ENCODE results near the gene FKBP8.

Gene FKBP8

DNA sequence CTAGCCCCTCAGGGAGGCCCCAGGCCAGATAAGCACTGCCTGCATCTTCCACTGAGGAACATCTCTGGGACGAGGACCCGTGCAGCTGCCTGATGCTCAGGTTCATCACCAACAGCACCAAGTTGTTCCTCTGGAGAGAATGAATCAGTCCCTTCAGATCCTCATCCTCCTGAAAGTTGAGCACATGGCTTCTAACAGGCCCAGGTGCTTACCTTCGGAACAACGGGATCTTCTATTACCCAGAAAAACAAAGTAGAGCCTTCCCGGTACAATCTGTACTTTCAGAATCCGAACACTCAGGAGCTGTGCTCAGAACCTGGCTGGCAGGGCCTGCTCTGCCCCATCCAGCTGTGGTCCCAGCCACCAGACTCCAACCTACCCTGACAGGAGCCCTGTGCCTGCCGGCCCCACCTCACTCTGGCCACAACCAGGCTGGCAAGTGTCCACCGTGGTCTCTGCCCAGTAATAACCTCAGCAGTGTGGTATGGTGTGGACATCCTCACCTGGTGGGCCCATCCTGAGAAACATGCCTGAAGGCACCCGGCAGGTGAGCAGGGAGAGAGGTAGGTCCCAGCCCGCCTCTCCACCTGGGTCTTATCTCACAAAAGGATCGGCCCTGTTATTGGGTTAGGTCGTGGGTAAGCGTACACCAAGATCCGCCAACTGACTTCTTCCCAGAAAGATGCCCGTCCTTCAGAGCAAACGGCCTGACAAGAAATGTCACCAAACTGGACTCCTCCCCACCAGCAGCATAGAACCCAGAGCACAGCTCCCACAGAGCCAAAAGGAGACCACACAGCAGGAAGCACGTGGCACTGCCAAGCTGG lies 55.6 kb downstream of the FKBP8 start:
- no peak for DNase-seq

DNA sequence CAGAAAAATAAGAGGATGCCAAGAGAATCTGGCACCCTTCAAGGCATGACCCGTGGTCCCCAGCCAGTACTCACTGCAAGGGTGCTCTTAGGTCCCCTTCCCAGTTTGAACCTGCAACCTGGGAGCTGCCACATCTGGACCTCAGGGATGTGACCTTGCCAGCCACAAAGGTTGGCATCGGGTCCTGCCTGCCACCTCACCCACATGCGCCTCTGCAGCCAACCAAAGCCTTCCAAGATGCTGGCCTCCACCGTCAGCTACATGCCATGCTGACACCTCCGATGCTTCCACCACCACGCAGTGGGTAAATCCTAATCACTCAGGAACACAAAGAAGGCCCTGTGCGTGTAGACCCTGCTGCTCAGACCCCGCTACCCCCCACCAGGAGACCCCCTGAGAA lies 56.6 kb downstream of the FKBP8 start:
- no peak for DNase-seq

DNA sequence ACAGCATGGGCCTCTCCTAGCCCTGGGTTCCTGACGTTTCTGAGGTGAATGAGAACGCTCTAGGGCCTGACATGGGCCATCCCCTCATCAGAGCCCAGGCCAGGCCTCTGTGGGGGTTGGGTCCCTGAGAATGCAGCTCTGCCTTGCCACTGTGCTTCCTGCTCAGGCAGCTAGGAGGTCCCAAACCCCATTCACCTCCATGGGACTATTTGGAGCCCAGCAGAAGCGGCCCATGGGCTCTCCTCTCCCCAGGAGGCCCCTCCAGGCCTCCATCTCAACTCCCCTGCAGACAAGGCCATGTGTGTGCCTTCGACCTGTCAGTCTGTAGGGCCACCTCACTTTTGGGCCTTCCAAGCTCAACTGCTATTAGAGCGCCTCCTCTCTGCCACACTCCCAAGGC lies 58.4 kb downstream of the FKBP8 start:
- no peak for DNase-seq

DNA sequence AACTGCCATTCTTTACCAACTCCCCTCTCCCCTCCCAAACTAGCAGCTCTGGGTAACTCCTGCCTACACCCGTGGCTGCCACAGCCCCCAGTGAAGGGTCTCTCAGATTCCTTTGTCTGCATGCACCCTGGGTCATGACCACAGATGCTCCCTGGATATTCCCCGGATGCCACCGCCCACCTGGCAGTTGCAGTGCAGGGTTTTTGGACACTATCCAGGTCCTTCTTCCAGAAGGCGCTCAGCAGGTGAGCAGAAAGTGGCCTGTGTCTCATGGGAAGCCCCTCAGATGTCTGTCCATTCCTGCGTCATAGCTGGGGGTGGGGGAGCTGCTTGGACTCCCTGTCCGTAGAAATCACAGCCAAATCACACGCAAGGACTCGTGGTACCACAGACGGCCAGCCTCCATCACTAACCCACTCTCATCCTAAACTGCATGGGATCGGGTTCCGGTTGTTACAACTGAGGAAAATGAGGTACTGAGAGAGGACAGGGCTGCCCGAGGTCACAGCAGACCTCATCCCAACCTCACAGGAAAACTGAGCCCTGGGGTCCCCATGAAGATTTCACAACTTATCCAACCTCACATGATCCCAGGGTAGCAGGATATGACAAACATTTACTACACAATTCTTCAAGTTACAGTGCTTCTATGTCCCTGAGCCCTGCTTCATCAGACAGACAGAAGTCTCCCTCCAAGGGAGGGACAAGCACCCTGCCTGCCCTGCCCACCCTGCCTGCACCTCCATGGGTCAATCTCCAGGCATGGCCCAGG lies 60.1 kb downstream of the FKBP8 start:
- no peak for DNase-seq
